HG03060 (cell line): Measurements from ENCODE around the gene MECR.

Experiments used
- ATAC-seq: cut with Tn5 transposase; IDR thresholded peaks from one replicate; pipeline ENCODE4 v1.9.1; 2021; ENCODE audit warnings: low read depth, moderate number of reproducible peaks; ENCODE audit not compliant: unreplicated experiment

MECR gene

GRCh38 chr1:29256394-29256793, 25.7 kb upstream of the MECR start:
- no peak for ATAC-seq

- no peak for ATAC-seq
Measured at GRCh38 chr1:29255134-29255666, 24.5 kb upstream of the MECR start.

GRCh38 chr1:29254346-29254745, 23.6 kb upstream of the MECR start:
- ATAC-seq, result no peak

GRCh38 chr1:29253180-29253579, 22.4 kb upstream of the MECR start:
- ATAC-seq, result no peak

- ATAC-seq, result no peak
Measured at GRCh38 chr1:29251164-29252124, 20.7 kb upstream of the MECR start.

GRCh38 chr1:29249951-29250581, 19.3 kb upstream of the MECR start:
- ATAC-seq, result no peak

GRCh38 chr1:29249170-29249691, 18.5 kb upstream of the MECR start:
- ATAC-seq, result no peak

- no peak for ATAC-seq
Measured at GRCh38 chr1:29248409-29248808, 17.7 kb upstream of the MECR start.

- ATAC-seq, result no peak
Measured at GRCh38 chr1:29247571-29248273, 17.0 kb upstream of the MECR start.

GRCh38 chr1:29247044-29247443, 16.3 kb upstream of the MECR start:
- ATAC-seq, result no peak

GRCh38 chr1:29245876-29246275, 15.1 kb upstream of the MECR start:
- no peak for ATAC-seq

GRCh38 chr1:29245261-29245660, 14.5 kb upstream of the MECR start:
- no peak for ATAC-seq

- ATAC-seq, result no peak
Measured at GRCh38 chr1:29243871-29244200, 13.1 kb upstream of the MECR start.

GRCh38 chr1:29243023-29243870, 12.5 kb upstream of the MECR start:
- ATAC-seq, result no peak

GRCh38 chr1:29240986-29241385, 10.3 kb upstream of the MECR start:
- no peak for ATAC-seq

GRCh38 chr1:29240400-29240837, 9.7 kb upstream of the MECR start:
- no peak for ATAC-seq

GRCh38 chr1:29239142-29239541, 8.4 kb upstream of the MECR start:
- no peak for ATAC-seq

GRCh38 chr1:29238620-29239002, 7.9 kb upstream of the MECR start:
- no peak for ATAC-seq

- ATAC-seq, result no peak
Measured at GRCh38 chr1:29237852-29238619, 7.3 kb upstream of the MECR start.
